H1 (cell line): ENCODE results near the gene TMEM203. TPM values are rescaled to one million over a fixed set of nuclear protein-coding genes. Genes with fewer than 3 reads are reported as not detected.

Source experiments
- CTCF ChIA-PET: fragments of 300-600 bp; sonication (Branson Sonifier 250); formaldehyde crosslinking; loops from one replicate; lab custom pipeline; 2021; ENCODE audit not compliant: partially characterized antibody; lab: Charles Lee
- POLR2A ChIA-PET: fragments of 300-600 bp; sonication (Branson Sonifier 250); formaldehyde crosslinking; loops from one replicate; lab custom pipeline; 2021; ENCODE audit warnings: inconsistent platforms; ENCODE audit not compliant: partially characterized antibody; lab: Charles Lee
- DNase-seq, 2 experiments: peaks; one replicate each; pipeline versions ENCODE4 v3.0.0 to v3.0.0-alpha.2; 2010 to 2022; ENCODE audit warnings: low spot score in 2 of 2, low read depth in 1 of 2, mixed read lengths in 1 of 2
- FAIRE-seq: peaks from 2 replicates; lab custom pipeline; 2011; peaks lifted over from hg19 to GRCh38; lab: Jason Lieb, UNC
- H2AFZ ChIP-seq: 2 replicates; pipeline ENCODE4 v1.8.1; 2012; ENCODE audit warnings: low read length, inconsistent platforms
- H2AK5ac ChIP-seq: 2 replicates; pipeline ENCODE4 v1.6.1; 2013; ENCODE audit warnings: low read depth, low read length
- H2BK120ac ChIP-seq: replicated peaks from 2 replicates; pipeline ENCODE3; 2013; ENCODE audit warnings: low read depth, low read length, inconsistent platforms
- H2BK12ac ChIP-seq: 2 replicates; pipeline ENCODE4 v1.6.1; 2013; ENCODE audit warnings: low read depth, low read length
- H2BK15ac ChIP-seq: 2 replicates; pipeline ENCODE4 v1.6.1; 2013; ENCODE audit warnings: low read length
- H2BK20ac ChIP-seq: 2 replicates; pipeline ENCODE4 v1.6.1; 2013; ENCODE audit warnings: low read length
- H2BK5ac ChIP-seq: 2 replicates; pipeline ENCODE4 v1.6.1; 2013; ENCODE audit warnings: low read depth, low read length
- H3K14ac ChIP-seq: 2 replicates; pipeline ENCODE4 v1.6.1; 2013; ENCODE audit warnings: inconsistent platforms; ENCODE audit not compliant: insufficient read length
- H3K18ac ChIP-seq: 2 replicates; pipeline ENCODE4 v1.6.1; 2013; ENCODE audit warnings: low read length; ENCODE audit errors: extremely low read depth
- H3K23ac ChIP-seq: 2 replicates; pipeline ENCODE4 v1.6.1; 2013; ENCODE audit warnings: inconsistent platforms; ENCODE audit not compliant: insufficient read length
- H3K23me2 ChIP-seq: 2 replicates; pipeline ENCODE4 v1.6.1; 2013; ENCODE audit warnings: low read depth, low read length
- H3K27ac ChIP-seq: 2 replicates; pipeline ENCODE4 v1.6.1; 2011; ENCODE audit warnings: low read depth, low read length, inconsistent platforms
- H3K27me3 ChIP-seq, 4 experiments: replicated peaks in 1 of 4; 1 replicate in 1 of 4; 2 replicates in 3 of 4; pipeline versions ENCODE4 v1.6.1 to v1.8.1; 2011 to 2013; ENCODE audit warnings: low read length in 3 of 4, mild to moderate bottlenecking in 3 of 4, inconsistent platforms in 2 of 4, mixed read lengths in 2 of 4, moderate library complexity in 1 of 4; ENCODE audit not compliant: control insufficient read depth in 3 of 4, insufficient read depth in 3 of 4; ENCODE audit errors: extremely low read depth in 1 of 4
- H3K36me3 ChIP-seq, 4 experiments: 2 replicates each; pipeline versions ENCODE4 v1.6.1 to v1.8.1; 2011 to 2013; ENCODE audit warnings: mild to moderate bottlenecking in 4 of 4, low read length in 3 of 4, moderate library complexity in 2 of 4, control low read depth in 1 of 4, inconsistent platforms in 1 of 4; ENCODE audit not compliant: insufficient read depth in 4 of 4, control insufficient read depth in 2 of 4
- H3K4ac ChIP-seq: replicated peaks from 2 replicates; pipeline ENCODE3; 2013; ENCODE audit warnings: low read length, low read depth, mixed read lengths, inconsistent platforms; ENCODE audit not compliant: insufficient read length
- H3K4me1 ChIP-seq, 4 experiments: replicated peaks in 1 of 4; 1 replicate in 1 of 4; 2 replicates in 3 of 4; pipeline versions ENCODE4 v1.6.1 to v1.8.1; 2011 to 2013; ENCODE audit warnings: low read length in 3 of 4, inconsistent platforms in 2 of 4, mixed read lengths in 1 of 4; ENCODE audit not compliant: insufficient read depth in 4 of 4, control insufficient read depth in 3 of 4
- H3K4me2 ChIP-seq, 2 experiments: 2 replicates each; pipeline versions ENCODE4 v1.6.1 to v1.8.1; 2011 to 2013; ENCODE audit warnings: low read depth in 2 of 2, low read length in 2 of 2, control low read depth in 1 of 2, inconsistent platforms in 1 of 2, mild to moderate bottlenecking in 1 of 2; ENCODE audit not compliant: insufficient read depth in 1 of 2
- H3K4me3 ChIP-seq, 4 experiments: fragments of 200-600, 300-600 bp in 1 of 4; sonication (generic), shearing (Covaris generic), sonication (Bioruptor Twin) in 1 of 4; 2 replicates each; pipeline versions ENCODE4 v1.5.1 to v1.8.1; 2011 to 2016; ENCODE audit warnings: low read length in 4 of 4, low read depth in 3 of 4, control low read depth in 2 of 4, inconsistent platforms in 2 of 4, mild to moderate bottlenecking in 2 of 4, mixed read lengths in 1 of 4, moderate library complexity in 1 of 4; ENCODE audit not compliant: insufficient read depth in 2 of 4; ENCODE audit errors: extremely low read depth in 1 of 4
- H3K56ac ChIP-seq: replicated peaks from 2 replicates; pipeline ENCODE3; 2013; ENCODE audit warnings: low read depth, mild to moderate bottlenecking, mixed read lengths, low read length, inconsistent platforms; ENCODE audit not compliant: insufficient read length
- H3K79me1 ChIP-seq: 2 replicates; pipeline ENCODE4 v1.6.1; 2013; ENCODE audit warnings: low read depth, low read length, control low read depth
- H3K79me2 ChIP-seq, 2 experiments: 2 replicates each; pipeline versions ENCODE4 v1.6.1 to v1.8.1; 2012 to 2013; ENCODE audit warnings: low read length in 2 of 2, mild to moderate bottlenecking in 2 of 2, inconsistent platforms in 1 of 2; ENCODE audit not compliant: insufficient read depth in 2 of 2, control insufficient read depth in 1 of 2
- H3K9ac ChIP-seq, 4 experiments: replicated peaks in 1 of 4; 1 replicate in 1 of 4; 2 replicates in 3 of 4; pipeline versions ENCODE4 v1.6.1 to v1.8.1; 2011 to 2013; ENCODE audit warnings: low read depth in 3 of 4, low read length in 3 of 4, control low read depth in 2 of 4, mild to moderate bottlenecking in 2 of 4, moderate library complexity in 2 of 4, inconsistent platforms in 1 of 4; ENCODE audit errors: extremely low read depth in 1 of 4
- H3K9me3 ChIP-seq, 2 experiments: 2 replicates each; pipeline versions ENCODE4 v1.6.1 to v1.8.1; 2012 to 2013; ENCODE audit warnings: mild to moderate bottlenecking in 2 of 2, moderate library complexity in 2 of 2, control low read depth in 1 of 2, inconsistent platforms in 1 of 2, low read depth in 1 of 2, low read length in 1 of 2, mixed read lengths in 1 of 2; ENCODE audit not compliant: insufficient read depth in 2 of 2
- H4K20me1 ChIP-seq, 2 experiments: replicated peaks in 1 of 2; 2 replicates each; pipeline versions ENCODE3 to v1.8.1; 2011 to 2013; ENCODE audit warnings: inconsistent platforms in 2 of 2, low read length in 2 of 2, mild to moderate bottlenecking in 1 of 2; ENCODE audit not compliant: insufficient read depth in 2 of 2, control insufficient read depth in 1 of 2
- H4K5ac ChIP-seq: 2 replicates; pipeline ENCODE4 v1.6.1; 2013; ENCODE audit warnings: low read length, low read depth, mixed read lengths, inconsistent platforms; ENCODE audit not compliant: insufficient read length
- H4K8ac ChIP-seq: 2 replicates; pipeline ENCODE4 v1.8.0; 2013; ENCODE audit warnings: mild to moderate bottlenecking, moderate library complexity, low read length, inconsistent platforms; ENCODE audit not compliant: insufficient read depth; ENCODE audit errors: extremely low read depth
- H4K91ac ChIP-seq: replicated peaks from 2 replicates; pipeline ENCODE3; 2013; ENCODE audit warnings: low read length, mixed read lengths, inconsistent platforms; ENCODE audit not compliant: insufficient read length
- CBX5 ChIP-seq: fragments of 300-800, 300-1000 bp; sonication (generic); IDR thresholded peaks from 2 replicates; pipeline ENCODE4 v1.7.1; 2016; ENCODE audit warnings: antibody characterized with exemption, low read length, low read depth
- CBX8 ChIP-seq: fragments of 300-800, 300-1000 bp; sonication (generic); IDR thresholded peaks from 2 replicates; pipeline ENCODE4 v1.7.1; 2016; ENCODE audit warnings: low read depth, low read length, borderline replicate concordance
- CHD2 ChIP-seq: IDR thresholded peaks from 2 replicates; pipeline ENCODE4 v1.6.1; 2012; ENCODE audit warnings: low read length, improper control_type of control experiment
- CREB1 ChIP-seq: IDR thresholded peaks from 2 replicates; pipeline ENCODE4 v1.6.1; 2012; ENCODE audit warnings: inconsistent platforms
- EZH2 ChIP-seq: fragments of 200-600 bp; sonication (generic); IDR thresholded peaks from 2 replicates; pipeline ENCODE4 v1.7.1; 2012; ENCODE audit warnings: low read depth, mild to moderate bottlenecking, moderate library complexity, low read length, inconsistent platforms; ENCODE audit not compliant: severe bottlenecking
- JUND ChIP-seq: IDR thresholded peaks from 2 replicates; pipeline ENCODE4 v1.6.1; 2011; ENCODE audit warnings: mild to moderate bottlenecking, improper control_type of control experiment, low read length
- POLR2AphosphoS5 ChIP-seq: IDR thresholded peaks from 2 replicates; pipeline ENCODE4 v1.6.1; 2011; ENCODE audit warnings: low read depth, low read length
- SAP30 ChIP-seq: fragments of 300-600 bp; sonication (generic); IDR thresholded peaks from 2 replicates; pipeline ENCODE4 v1.7.1; 2012; ENCODE audit warnings: low read length, moderate library complexity, mild to moderate bottlenecking, inconsistent platforms; ENCODE audit not compliant: insufficient read depth, insufficient replicate concordance
- SP1 ChIP-seq: IDR thresholded peaks from 2 replicates; pipeline ENCODE4 v1.6.1; 2011; ENCODE audit warnings: low read depth, low read length
- SP2 ChIP-seq: IDR thresholded peaks from 2 replicates; pipeline ENCODE4 v1.6.1; 2012; ENCODE audit warnings: mild to moderate bottlenecking, low read length, inconsistent platforms
- TAF7 ChIP-seq: optimal IDR thresholded peaks from 2 replicates; pipeline ENCODE3; 2011; ENCODE audit warnings: low read depth, mild to moderate bottlenecking, inconsistent platforms, low read length, moderate library complexity, borderline replicate concordance
- YY1 ChIP-seq: IDR thresholded peaks from 2 replicates; pipeline ENCODE4 v1.6.1; 2011; ENCODE audit warnings: low read depth, mild to moderate bottlenecking, low read length
- WGBS, 2 experiments: shearing (Covaris generic) in 1 of 2; methylation state at CpG; one replicate each; pipeline versions ENCODE4 v1.1.6 to v1.1.7; 2013 to 2015; ENCODE audit warnings: low lambda C conversion rate in 2 of 2, mixed read lengths in 2 of 2, inconsistent platforms in 1 of 2, low coverage in 1 of 2, missing lambda C conversion rate in 1 of 2; ENCODE audit not compliant: insufficient replicate concordance in 2 of 2, insufficient coverage in 1 of 2, insufficient read length in 1 of 2; ENCODE audit errors: extremely low coverage in 1 of 2, missing lambda C conversion rate in 1 of 2; 5-methylcytosine and 5-hydroxymethylcytosine counted together
- polyA plus RNA-seq, 7 experiments: library from polyadenylated mRNA; depleted of rRNA in 3 of 7; stranded (reverse) in 5 of 7; unstranded in 2 of 7; fragments of >200 nt in 5 of 7; fragments of 200-250 nt in 2 of 7; gene quantifications; 1 replicate in 5 of 7; 2 replicates in 1 of 7; 4 replicates in 1 of 7; pipeline versions ENCODE4 v1.2.1 to v1.2.3, GENCODE V29; 2011 to 2013; ENCODE audit warnings: missing spikeins in 2 of 7, mixed read lengths in 2 of 7
- total RNA-seq: library from RNA; stranded (reverse); fragmentation: NEBNext Ultra II Directional; extraction: Animal tissue kit (Norgen Biotek cat#: 25700); gene quantifications from 2 replicates; pipeline ENCODE4 v1.2.1, GENCODE V29; 2021
- TF ChIP-seq, protein P1 (sequence below): IDR thresholded peaks from 2 replicates; pipeline ENCODE4 v1.6.1; 2011; ENCODE audit warnings: low read length, improper control_type of control experiment

The TMEM203 gene
- total and polyA plus RNA-seq, 2 of the 8 experiments (the other 6 are each of a cell fraction or from before 2014, with no cell fraction given), result 44.1 to 57.1 TPM

DNA sequence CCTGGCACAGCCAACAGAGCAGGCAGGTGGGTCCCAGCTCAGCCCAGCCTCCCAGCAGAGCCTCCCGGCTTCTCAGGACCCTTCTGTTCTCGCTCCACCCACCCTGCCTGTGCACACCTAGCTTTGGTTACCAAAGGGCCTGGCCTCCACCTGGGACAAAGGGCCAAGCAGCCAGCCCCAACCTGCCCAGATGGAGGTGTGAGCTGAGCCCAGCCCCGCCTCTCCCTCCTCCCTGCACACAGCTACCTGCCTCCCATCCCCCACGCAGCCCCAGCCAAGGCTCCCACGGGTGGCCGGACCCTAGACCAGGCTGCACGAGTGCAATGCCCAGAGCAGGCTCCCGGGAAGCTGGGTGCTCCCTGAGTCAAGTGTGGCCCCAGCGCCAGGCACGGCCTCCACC lies 10.5 kb downstream of the TMEM203 start:
- Histone ChIP-seq H2BK15ac (no peak overlapping the region), H2AFZ (no peak overlapping the region), H4K5ac (no peak overlapping the region), H4K8ac (no peak overlapping the region), H3K9me3 (no peaks in the 10 kb centered on the region), H2BK5ac (peak overlapping the region; percentile 60; the same call in 1 of the 2 replicates), H3K23ac (no peak overlapping the region), H3K79me2 (peaks cover 0 to 24% of the 10 kb centered on the region in 2 experiments; a peak in 1 of 4 replicates), H3K14ac (no peak overlapping the region), H3K36me3 (peaks cover 0 to 2% (median under 1%) of the 10 kb centered on the region in 4 experiments; a peak in 2 of 8 replicates), H3K4me2 (no peak overlapping the region), H4K91ac (no peak overlapping the region), H2BK20ac (no peak overlapping the region), H3K4ac (no peak overlapping the region), H3K79me1 (peaks cover 22% of the 10 kb centered on the region), H3K4me3 (no peak overlapping the region), H3K56ac (no peak overlapping the region), H3K4me1 (peaks cover 0 to 24% (median 14%) of the 10 kb centered on the region in 4 experiments; a peak in 6 of 7 replicates), H2AK5ac (no peak overlapping the region), H3K18ac (no peak overlapping the region; the same call in 1 of the 2 replicates), H4K20me1 (peaks cover 13 to 32% of the 10 kb centered on the region in 2 experiments), H3K9ac (peak overlapping the region in 1 of 4 experiments; percentile 22; a peak in 1 of 7 replicates), H3K27ac (peak overlapping the region; percentile 19; the same call in 1 of the 2 replicates), H2BK12ac (no peak overlapping the region), H3K27me3 (no peaks in the 10 kb centered on the region), H2BK120ac (no peak overlapping the region), H3K23me2 (peaks cover 3% of the 10 kb centered on the region; the same call in 1 of the 2 replicates)
- POLR2A ChIA-PET, result interaction anchor here (0.8 to 11.0 kb wide), 10 partner anchors 12 to 67 kb away, joined by 3 to 107 read pairs (median 6); partner anchors contain the start of genes LRRC26, NDOR1 and TMEM203
- no peak for DNase-seq
- CTCF ChIA-PET, result interaction anchor here (0.6 to 14.0 kb wide), 14 partner anchors 8 to 77 kb away, joined by 3 to 204 read pairs (median 4); partner anchors contain the start of genes CYSRT1, LRRC26, NDOR1 and RNF208
- WGBS, 2 experiments, result 82% methylated on average over 10 of the region's 10 CpGs; no CpG with 5 or more reads in 1 of the 2 experiments
- FAIRE-seq, result no peak
- TF ChIP-seq YY1 (no peak), EZH2 (no peak), SP2 (no peak), CHD2 (no peak), POLR2AphosphoS5 (no peak), CBX5 (no peak), TAF7 (no peak), SP1 (no peak), SAP30 (no peak), JUND (no peak), CREB1 (no peak), CBX8 (no peak)
- TF ChIP-seq, protein P1, sequence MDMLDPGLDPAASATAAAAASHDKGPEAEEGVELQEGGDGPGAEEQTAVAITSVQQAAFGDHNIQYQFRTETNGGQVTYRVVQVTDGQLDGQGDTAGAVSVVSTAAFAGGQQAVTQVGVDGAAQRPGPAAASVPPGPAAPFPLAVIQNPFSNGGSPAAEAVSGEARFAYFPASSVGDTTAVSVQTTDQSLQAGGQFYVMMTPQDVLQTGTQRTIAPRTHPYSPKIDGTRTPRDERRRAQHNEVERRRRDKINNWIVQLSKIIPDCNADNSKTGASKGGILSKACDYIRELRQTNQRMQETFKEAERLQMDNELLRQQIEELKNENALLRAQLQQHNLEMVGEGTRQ, result no peak
